GM12873 (cell line): ENCODE measurements around the gene ARHGAP30.

ENCODE experiments used
- TF ChIP-seq, protein P1 (sequence below): IDR thresholded peaks from 2 replicates; pipeline ENCODE4 v1.5.1; 2012; ENCODE audit warnings: low read depth, mild to moderate bottlenecking, moderate library complexity, low read length, control low read depth; ENCODE audit not compliant: insufficient read depth; ENCODE audit errors: missing control alignments

Gene ARHGAP30

GRCh38 chr1:161013131-161013487 lies 56.6 kb downstream of the ARHGAP30 start:
- TF ChIP-seq, protein P1, sequence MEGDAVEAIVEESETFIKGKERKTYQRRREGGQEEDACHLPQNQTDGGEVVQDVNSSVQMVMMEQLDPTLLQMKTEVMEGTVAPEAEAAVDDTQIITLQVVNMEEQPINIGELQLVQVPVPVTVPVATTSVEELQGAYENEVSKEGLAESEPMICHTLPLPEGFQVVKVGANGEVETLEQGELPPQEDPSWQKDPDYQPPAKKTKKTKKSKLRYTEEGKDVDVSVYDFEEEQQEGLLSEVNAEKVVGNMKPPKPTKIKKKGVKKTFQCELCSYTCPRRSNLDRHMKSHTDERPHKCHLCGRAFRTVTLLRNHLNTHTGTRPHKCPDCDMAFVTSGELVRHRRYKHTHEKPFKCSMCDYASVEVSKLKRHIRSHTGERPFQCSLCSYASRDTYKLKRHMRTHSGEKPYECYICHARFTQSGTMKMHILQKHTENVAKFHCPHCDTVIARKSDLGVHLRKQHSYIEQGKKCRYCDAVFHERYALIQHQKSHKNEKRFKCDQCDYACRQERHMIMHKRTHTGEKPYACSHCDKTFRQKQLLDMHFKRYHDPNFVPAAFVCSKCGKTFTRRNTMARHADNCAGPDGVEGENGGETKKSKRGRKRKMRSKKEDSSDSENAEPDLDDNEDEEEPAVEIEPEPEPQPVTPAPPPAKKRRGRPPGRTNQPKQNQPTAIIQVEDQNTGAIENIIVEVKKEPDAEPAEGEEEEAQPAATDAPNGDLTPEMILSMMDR: no peak

GRCh38 chr1:161012420-161012819 lies 57.3 kb downstream of the ARHGAP30 start:
- TF ChIP-seq, protein P1: no peak

DNA sequence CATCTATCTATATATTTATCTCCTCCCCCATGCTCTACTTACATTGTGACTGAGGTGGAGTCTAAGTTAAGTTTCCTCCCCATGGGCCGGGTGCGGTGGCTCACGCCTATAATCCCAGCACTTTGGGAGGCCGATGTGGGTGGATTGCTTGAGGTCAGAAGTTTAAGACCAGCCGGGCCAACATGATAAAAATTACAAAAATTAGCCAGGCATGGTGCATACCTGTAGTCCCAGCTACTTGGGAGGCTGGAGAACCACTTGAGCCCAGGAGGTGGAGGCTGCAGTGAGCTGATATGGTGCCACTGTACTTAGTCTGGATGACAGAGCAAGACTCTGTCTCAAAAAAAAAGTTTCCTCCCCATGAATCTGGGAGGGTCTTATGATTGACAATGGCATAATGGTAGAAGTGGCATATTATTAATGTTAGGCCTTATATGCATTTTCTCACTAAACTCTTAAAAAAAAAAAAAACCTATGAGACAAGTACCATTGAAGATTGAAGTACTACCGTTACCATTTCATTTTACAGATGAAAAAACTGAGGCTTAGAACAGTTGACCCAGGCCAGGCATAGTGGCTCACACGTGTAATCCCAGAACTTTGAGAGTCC lies 60.0 kb downstream of the ARHGAP30 start:
- TF ChIP-seq, protein P1: no peak

- TF ChIP-seq, protein P1: no peak
Observed at GRCh38 chr1:161008869-161009510, 60.7 kb downstream of the ARHGAP30 start.

DNA sequence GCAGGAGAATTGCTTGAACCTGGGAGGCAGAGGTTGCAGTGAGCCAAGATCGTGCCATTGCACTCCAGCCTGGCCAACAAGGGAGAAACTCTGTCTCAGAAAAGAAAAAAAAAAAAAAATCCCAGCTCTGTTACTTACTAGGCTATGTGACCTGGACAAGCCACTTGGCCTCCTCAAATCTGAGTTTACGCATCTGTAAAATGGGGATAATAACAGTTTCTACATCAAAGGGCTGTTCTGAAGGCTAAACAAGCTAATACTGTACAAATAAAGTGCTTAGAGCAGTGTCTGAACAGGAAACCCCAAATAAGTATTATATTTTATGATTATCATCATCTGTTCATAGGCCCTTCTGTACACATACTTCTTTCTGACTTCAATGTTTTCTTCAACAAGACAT lies 62.3 kb downstream of the ARHGAP30 start:
- TF ChIP-seq, protein P1: no peak

DNA sequence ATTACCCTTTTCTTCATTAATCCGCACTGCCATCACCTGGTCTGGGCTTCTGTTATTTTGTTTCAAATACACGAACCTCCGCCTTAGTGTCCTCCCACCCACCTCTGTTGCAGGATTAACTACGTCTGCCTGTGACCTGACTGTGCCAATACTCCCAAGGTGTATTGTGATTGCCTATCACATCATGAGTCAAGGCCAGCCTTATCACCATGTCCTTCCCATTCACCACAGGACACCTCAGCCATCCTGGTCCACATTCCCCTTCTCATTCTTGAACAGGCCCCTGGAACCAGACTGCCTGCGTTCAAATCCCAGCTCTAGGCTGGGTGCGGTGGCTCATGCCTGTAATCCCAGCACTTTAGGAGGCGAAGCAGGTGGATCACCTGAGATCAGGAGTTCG lies 63.1 kb downstream of the ARHGAP30 start:
- TF ChIP-seq, protein P1: no peak

GRCh38 chr1:161001525-161001924 lies 68.2 kb downstream of the ARHGAP30 start:
- TF ChIP-seq, protein P1: no peak
